Measurements from ENCODE around the gene DOCK6.

GRCh38 chr19:11233073-11233472 lies 29.3 kb downstream of the DOCK6 start:
- TF ChIP-seq CTCF (conservative IDR thresholded peaks at IDR 0.05; ENCODE audit: low read length) (no peak), EZH2phosphoT487 (IDR thresholded peaks at IDR 0.05; ENCODE audit: borderline replicate concordance, low read depth, low read length) (no peak)
